K562 (cell line): Measurements from ENCODE around the gene ATP6V1G1. TPM values are rescaled to one million over a fixed set of nuclear protein-coding genes. Genes with fewer than 3 reads are reported as not detected.

Source experiments
- ATAC-seq: fragments of 200-7000 bp; cut with Tn5 transposase; 3 replicates; pipeline ENCODE4 v1.9.1; 2020; ENCODE audit warnings: moderate library complexity
- BruUV-seq: library from RNA; stranded (reverse); fragments of 400-500 nt; replicated peaks from 2 replicates; lab custom pipeline; 2021; lab: Mats Ljungman, UMichigan
- CTCF ChIA-PET: fragments of 300-600 bp; formaldehyde crosslinking; extraction: SDS; loops from one replicate; lab custom pipeline; 2021; ENCODE audit warnings: low intra/inter-chr PET ratio; lab: Yijun Ruan, JAX
- POLR2A ChIA-PET: fragments of 300-600, 350-650 bp; sonication (Branson Sonifier 250); formaldehyde crosslinking; extraction: SDS; loops from one replicate; lab custom pipeline; 2021; ENCODE audit warnings: antibody characterized with exemption, inconsistent platforms; lab: Yijun Ruan, JAX
- DNase-seq, 4 experiments: peaks; one replicate each; pipeline versions ENCODE4 v3.0.0 to v3.0.0-alpha.2; 2011 to 2018; ENCODE audit warnings: low spot score in 3 of 4, mixed read lengths in 3 of 4; ENCODE audit errors: extremely low read depth in 1 of 4
- FAIRE-seq: peaks from 2 replicates; lab custom pipeline; 2011; peaks lifted over from hg19 to GRCh38; lab: Jason Lieb, UNC
- H2AFZ ChIP-seq: 2 replicates; pipeline ENCODE4 v1.6.0; 2011; ENCODE audit warnings: low read depth, low read length, control low read depth, inconsistent platforms
- H3K27ac ChIP-seq: fragments of 200-600 bp; 3 replicates; pipeline ENCODE4 v1.8.0; 2011; ENCODE audit warnings: low read depth, mild to moderate bottlenecking, control low read depth, inconsistent platforms, low read length, moderate library complexity, mixed read lengths; ENCODE audit errors: extremely low read depth
- H3K27me3 ChIP-seq, 2 experiments: fragments of 300-600 bp in 1 of 2; 2 replicates in 1 of 2; 3 replicates in 1 of 2; pipeline versions ENCODE4 v1.6.0 to v1.8.0; 2011; ENCODE audit warnings: inconsistent platforms in 2 of 2, low read length in 2 of 2, mild to moderate bottlenecking in 1 of 2, mixed read lengths in 1 of 2, moderate library complexity in 1 of 2; ENCODE audit not compliant: control insufficient read depth in 2 of 2, insufficient read depth in 2 of 2
- H3K36me3 ChIP-seq: fragments of 300-600 bp; 3 replicates; pipeline ENCODE4 v1.8.0; 2011; ENCODE audit warnings: mild to moderate bottlenecking, low read length, inconsistent platforms; ENCODE audit not compliant: control insufficient read depth, insufficient read depth
- H3K4me1 ChIP-seq, 2 experiments: fragments of 200-600 bp in 1 of 2; replicated peaks in 1 of 2; 2 replicates in 1 of 2; 3 replicates in 1 of 2; pipeline versions ENCODE4 v1.5.1 to v1.8.0; 2011; ENCODE audit warnings: inconsistent platforms in 2 of 2, low read length in 2 of 2, mild to moderate bottlenecking in 1 of 2, mixed read lengths in 1 of 2, moderate library complexity in 1 of 2; ENCODE audit not compliant: control insufficient read depth in 2 of 2, insufficient read depth in 2 of 2
- H3K4me2 ChIP-seq: 2 replicates; pipeline ENCODE4 v1.6.1; 2011; ENCODE audit warnings: low read length, control low read depth, inconsistent platforms, mixed read lengths; ENCODE audit not compliant: insufficient read depth
- H3K4me3 ChIP-seq: fragments of 200-600 bp; sonication (generic), shearing (Covaris generic); 2 replicates; pipeline ENCODE4 v1.5.1; 2016; ENCODE audit warnings: control low read depth, inconsistent platforms
- H3K79me2 ChIP-seq: fragments of 200-600 bp; 3 replicates; pipeline ENCODE4 v1.8.0; 2011; ENCODE audit warnings: low read length, inconsistent platforms; ENCODE audit not compliant: control insufficient read depth, insufficient read depth
- H3K9ac ChIP-seq, 2 experiments: 2 replicates each; pipeline versions ENCODE4 v1.6.0 to v1.6.1; 2011; ENCODE audit warnings: low read depth in 2 of 2, low read length in 2 of 2, control low read depth in 1 of 2, inconsistent platforms in 1 of 2, mild to moderate bottlenecking in 1 of 2, mixed read lengths in 1 of 2; ENCODE audit not compliant: insufficient read depth in 1 of 2
- H3K9me1 ChIP-seq: one replicate; pipeline ENCODE4 v1.6.0; 2011; ENCODE audit warnings: inconsistent platforms, mild to moderate bottlenecking, low read length, moderate library complexity; ENCODE audit not compliant: control insufficient read depth, insufficient read depth
- H3K9me3 ChIP-seq: replicated peaks from 2 replicates; pipeline ENCODE4 v1.5.1; 2011; ENCODE audit warnings: low read depth, low read length, inconsistent platforms; ENCODE audit not compliant: control insufficient read depth, insufficient read depth
- H4K20me1 ChIP-seq: replicated peaks from 2 replicates; pipeline ENCODE4 v1.6.1; 2011; ENCODE audit warnings: low read length, inconsistent platforms, mixed read lengths; ENCODE audit not compliant: control insufficient read depth, insufficient read depth
- C11orf30 ChIP-seq: fragments of 450-650 bp; IDR thresholded peaks from 2 replicates; pipeline ENCODE4 v1.6.1; 2016; ENCODE audit warnings: low read depth, mild to moderate bottlenecking
- COPS2 ChIP-seq: fragments of 450-650 bp; conservative IDR thresholded peaks from 2 replicates; pipeline ENCODE4 v1.6.1; 2016; ENCODE audit warnings: mild to moderate bottlenecking, moderate library complexity
- GATA2 ChIP-seq: sonication (generic); formaldehyde crosslinking; IDR thresholded peaks from 2 replicates; pipeline ENCODE4 v1.4.0; 2020; ENCODE audit warnings: mild to moderate bottlenecking, missing genetic modification reagents
- HBP1 ChIP-seq: fragments of 450-650 bp; formaldehyde crosslinking; IDR thresholded peaks from 2 replicates; pipeline ENCODE4 v1.4.0; 2022; ENCODE audit warnings: missing genetic modification characterization
- ID3 ChIP-seq, 2 experiments: fragments of 250-450 bp in 1 of 2; fragments of 450-650 bp in 1 of 2; sonication (Bioruptor Pico) in 1 of 2; IDR thresholded peaks; 2 replicates each; pipeline versions ENCODE4 v1.6.1 to v1.8.0; 2016 to 2021; ENCODE audit warnings: mild to moderate bottlenecking in 2 of 2, moderate library complexity in 2 of 2, missing compliant biosample characterization in 1 of 2, missing genetic modification characterization in 1 of 2
- MAFF ChIP-seq: IDR thresholded peaks from 2 replicates; pipeline ENCODE4 v1.6.1; 2012; ENCODE audit warnings: low read length, improper control_type of control experiment
- MAFG ChIP-seq: fragments of 450-650 bp; conservative IDR thresholded peaks from 2 replicates; pipeline ENCODE4 v1.6.1; 2016; ENCODE audit warnings: missing genetic modification characterization, missing compliant biosample characterization
- MAFK ChIP-seq: IDR thresholded peaks from 2 replicates; pipeline ENCODE4 v1.6.1; 2011; ENCODE audit warnings: low read length, improper control_type of control experiment
- ZFP36 ChIP-seq: fragments of 150-350 bp; IDR thresholded peaks from 2 replicates; pipeline ENCODE4 v1.6.1; 2018; ENCODE audit warnings: low read length, low read depth; ENCODE audit not compliant: partially characterized antibody
- ZNF316 ChIP-seq: fragments of 450-650 bp; IDR thresholded peaks from 2 replicates; pipeline ENCODE4 v1.6.1; 2016
- ZNF436 ChIP-seq: fragments of 250-450, 450-650 bp; sonication (Bioruptor Pico); formaldehyde crosslinking; IDR thresholded peaks from 2 replicates; pipeline ENCODE4 v1.7.0; 2020; ENCODE audit warnings: mild to moderate bottlenecking
- ZNF655 ChIP-seq: fragments of 250-450 bp; sonication (Bioruptor Pico); IDR thresholded peaks from 2 replicates; pipeline ENCODE4 v1.5.0; 2021
- ZNF830 ChIP-seq: fragments of 250-450 bp; sonication (Bioruptor Pico); IDR thresholded peaks from 2 replicates; pipeline ENCODE4 v1.5.0; 2021; ENCODE audit warnings: mild to moderate bottlenecking
- WGBS: fragments of 100-300 bp; shearing (Covaris generic); methylation state at CpG from one replicate; pipeline ENCODE4 v1.1.6; 2016; ENCODE audit warnings: low coverage, mixed read lengths; ENCODE audit not compliant: insufficient coverage; ENCODE audit errors: missing lambda C conversion rate; 5-methylcytosine and 5-hydroxymethylcytosine counted together
- in situ Hi-C: fragments of 300-500 bp; cut with MboI; formaldehyde crosslinking; loops from 4 replicates; pipeline ENCODE4 v1.15.0; 2018; ENCODE audit warnings: inconsistent platforms, mixed read lengths
- intact Hi-C: fragments of 100-400 bp; cut with micrococcal nuclease; formaldehyde crosslinking; loops from 2 replicates; pipeline ENCODE4 v1.14.2; 2022
- polyA plus RNA-seq, 8 experiments: library from polyadenylated mRNA; depleted of rRNA in 4 of 8; stranded (reverse) in 5 of 8; unstranded in 3 of 8; fragments of >200 nt; fragmentation: Nextera tagmentation in 2 of 8; fragmentation: Illumina TruSeq in 1 of 8; extraction: Ambion mirVana in 2 of 8; extraction: Trizol in 1 of 8; gene quantifications; 2 replicates each; pipeline versions ENCODE4 v1.2.1 to v1.2.3, GENCODE V29; 2011 to 2014; ENCODE audit warnings: inconsistent platforms in 1 of 8, missing spikeins in 1 of 8
- total RNA-seq, 7 experiments: library from RNA; depleted of rRNA in 6 of 7; stranded (reverse); fragments of >200 nt in 6 of 7; fragmentation: Illumina TruSeq in 2 of 7; extraction: Trizol in 2 of 7; gene quantifications; 2 replicates each; pipeline versions ENCODE4 v1.2.1 to v1.2.3, GENCODE V29; 2011 to 2021; ENCODE audit warnings: low replicate concordance in 1 of 7

ATP6V1G1 gene
- total and polyA plus RNA-seq, 9 of the 15 experiments (the other 6 are each of a cell fraction or from before 2014, with no cell fraction given), result 88.4 to 492 (median 193) TPM

- peaks cover under 1% of the 10 kb centered on the region; the same call in 1 of the 2 replicates for H3K9me3 ChIP-seq
Measured at GRCh38 chr9:114612272-114612923, 24.8 kb downstream of the ATP6V1G1 start.

More at GRCh38 chr9:114612272-114612923, 24.8 kb downstream of the ATP6V1G1 start:
- peak overlapping the region; percentile 91; the same call in 2 of the 3 replicates for H3K27ac ChIP-seq
- H3K36me3 ChIP-seq, result 0 out of 3 replicates have a peak, but pooled peaks cover under 1% of the 10 kb centered on the region
- ChIA-PET CTCF (interaction anchor here (0.6 kb wide), 1 partner anchor 237 kb away, joined by 3 read pairs; no protein-coding TSS in a partner anchor), POLR2A (interaction anchor here (0.7 to 3.5 kb wide), 11 partner anchors 8 to 1745 kb away, joined by 3 to 23 read pairs (median 4); partner anchors contain the start of genes ATP6V1G1 and WHRN)
- peak in 1 of 4 experiments; percentile 30 for DNase-seq
- H3K9me1 ChIP-seq, result no peaks in the 10 kb centered on the region
- in situ Hi-C loops, result no loop called here
- H3K9ac ChIP-seq, result peak overlapping the region; percentile 77 to 95
- peak overlapping the region; percentile 72 for H3K4me3 ChIP-seq
- ATAC-seq, result peak; percentile 11
- H3K4me1 ChIP-seq, result peaks cover 21 to 23% of the 10 kb centered on the region in 2 experiments
- 23% methylated on average over 4 of the region's 4 CpGs for WGBS
- peaks cover 48% of the 10 kb centered on the region for H3K79me2 ChIP-seq
- H2AFZ ChIP-seq, result peak overlapping the region; percentile 97
- FAIRE-seq, result no peak
- peak overlapping the region; percentile 95 for H3K4me2 ChIP-seq
- TSS peak; percentile 39 for BruUV-seq
- H3K27me3 ChIP-seq, result no peaks in the 10 kb centered on the region
- no peaks in the 10 kb centered on the region for H4K20me1 ChIP-seq
- TF ChIP-seq ID3 (CRISPR knock-in tag; IDR thresholded peaks at IDR 0.05), result no peak
- no peak for TF ChIP-seq ID3 (tag; IDR thresholded peaks at IDR 0.05)
- TF ChIP-seq ZNF316, result peak; percentile 79
- no peak for TF ChIP-seq COPS2
- peak; percentile 62 for TF ChIP-seq MAFG (tag)
- 0 out of 2 replicates have a peak, but pooled peaks have one; percentile 46 for TF ChIP-seq MAFK
- TF ChIP-seq MAFF, result peak; percentile 29; the same call in 1 of the 2 replicates
- TF ChIP-seq ZNF436 (CRISPR knock-in tag), result 0 out of 2 replicates have a peak, but pooled peaks have one; percentile 47
- TF ChIP-seq C11orf30, result peak; percentile 66; the same call in 1 of the 2 replicates
- TF ChIP-seq ZNF830, result no peak
- TF ChIP-seq HBP1 (CRISPR knock-in tag), result no peak
- TF ChIP-seq ZNF655 (CRISPR knock-in tag), result no peak
- TF ChIP-seq GATA2 (CRISPR knock-in tag), result 0 out of 2 replicates have a peak, but pooled peaks have one; percentile 16
- peak; percentile 86 for TF ChIP-seq ZFP36
- intact Hi-C loops, result loop anchor here (2.0 kb wide), 1 partner anchor 74 kb away; no protein-coding TSS in a partner anchor
